Mucosa of descending colon (tissue), 3 donors: Measurements from ENCODE around the gene RNF187. TPM values are rescaled to one million over a fixed set of nuclear protein-coding genes. Genes with fewer than 3 reads are reported as not detected.

Experiments used
- ATAC-seq: fragments of 200-7000 bp; cut with Tn5 transposase; one replicate; pipeline ENCODE4 v1.9.1; 2020; ENCODE audit warnings: mild to moderate bottlenecking, moderate library complexity
- DNase-seq, 3 donors: peaks; one replicate each; pipeline ENCODE4 v3.0.0-alpha.2; 2020
- H3K36me3 ChIP-seq: fragments of 200-600 bp; one replicate; pipeline ENCODE4 v1.8.0; 2021; ENCODE audit warnings: low read depth, mild to moderate bottlenecking
- H3K4me1 ChIP-seq: fragments of 200-600 bp; one replicate; pipeline ENCODE4 v1.8.0; 2021; ENCODE audit warnings: low read depth, mild to moderate bottlenecking
- H3K4me3 ChIP-seq: fragments of 200-600 bp; one replicate; pipeline ENCODE4 v1.8.0; 2021; ENCODE audit warnings: mild to moderate bottlenecking
- H3K9me3 ChIP-seq: fragments of 200-600 bp; one replicate; pipeline ENCODE4 v1.8.0; 2021; ENCODE audit warnings: mild to moderate bottlenecking
- intact Hi-C, 2 donors: fragments of 100-400 bp; cut with DNase I in 1 of 2; cut with micrococcal nuclease in 1 of 2; formaldehyde crosslinking; loops; one replicate each; pipeline versions ENCODE4 v1.11.0 to v1.11.1; 2022; cut with DNase I, micrococcal nuclease
- total RNA-seq, 3 donors: library from RNA; stranded (reverse); fragmentation: NEBNext Ultra II Directional in 2 of 3; extraction: Animal tissue kit (Norgen Biotek cat#: 25700) in 2 of 3; gene quantifications; one replicate each; pipeline versions ENCODE4 v1.2.1 to v1.2.4, GENCODE V29; 2021 to 2023
- TF ChIP-seq, protein P1 (sequence below): fragments of 200-600 bp; IDR thresholded peaks from one replicate; pipeline ENCODE4 v1.8.0; 2022; ENCODE audit warnings: antibody characterized with exemption, mild to moderate bottlenecking
- donor health status: DM: no; HTN: no; CAD: no; lungs with moderate emphysema.
- donor health status: DM: no; HTN: no; CAD: no.
- donor health status: DM: no; HTN: yes; CAD: no.

Gene RNF187
- total RNA-seq, 3 donors from 2014 or later = 67.7 to 84.0 (median 68.4) TPM

DNA sequence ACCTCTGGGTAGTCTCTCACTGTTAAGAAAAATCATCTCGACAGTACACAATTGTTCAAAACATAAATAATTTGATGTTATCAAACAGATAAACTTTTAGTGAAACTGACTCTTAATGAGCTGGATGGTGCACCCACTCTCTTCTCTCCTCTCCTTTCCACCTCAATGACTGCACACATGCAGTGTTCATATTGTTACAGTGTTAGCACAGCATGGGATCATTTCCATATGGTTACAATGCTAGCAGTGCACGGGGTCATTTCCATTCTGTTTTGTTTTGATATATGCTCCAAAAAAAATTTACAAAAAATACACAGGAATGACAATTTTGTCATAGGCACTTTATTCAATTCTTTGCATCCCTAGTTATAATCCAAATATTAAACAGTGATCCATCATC, 26.4 kb upstream of the RNF187 start:
- no peak for DNase-seq
- Histone ChIP-seq H3K9me3 (no peaks in the 10 kb centered on the region), H3K36me3 (no peaks in the 10 kb centered on the region), H3K4me1 (peaks cover 23% of the 10 kb centered on the region), H3K4me3 (no peak overlapping the region)
- no peak for ATAC-seq
- TF ChIP-seq, protein P1, sequence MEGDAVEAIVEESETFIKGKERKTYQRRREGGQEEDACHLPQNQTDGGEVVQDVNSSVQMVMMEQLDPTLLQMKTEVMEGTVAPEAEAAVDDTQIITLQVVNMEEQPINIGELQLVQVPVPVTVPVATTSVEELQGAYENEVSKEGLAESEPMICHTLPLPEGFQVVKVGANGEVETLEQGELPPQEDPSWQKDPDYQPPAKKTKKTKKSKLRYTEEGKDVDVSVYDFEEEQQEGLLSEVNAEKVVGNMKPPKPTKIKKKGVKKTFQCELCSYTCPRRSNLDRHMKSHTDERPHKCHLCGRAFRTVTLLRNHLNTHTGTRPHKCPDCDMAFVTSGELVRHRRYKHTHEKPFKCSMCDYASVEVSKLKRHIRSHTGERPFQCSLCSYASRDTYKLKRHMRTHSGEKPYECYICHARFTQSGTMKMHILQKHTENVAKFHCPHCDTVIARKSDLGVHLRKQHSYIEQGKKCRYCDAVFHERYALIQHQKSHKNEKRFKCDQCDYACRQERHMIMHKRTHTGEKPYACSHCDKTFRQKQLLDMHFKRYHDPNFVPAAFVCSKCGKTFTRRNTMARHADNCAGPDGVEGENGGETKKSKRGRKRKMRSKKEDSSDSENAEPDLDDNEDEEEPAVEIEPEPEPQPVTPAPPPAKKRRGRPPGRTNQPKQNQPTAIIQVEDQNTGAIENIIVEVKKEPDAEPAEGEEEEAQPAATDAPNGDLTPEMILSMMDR = no peak
- intact Hi-C loops = no loop called here

DNA sequence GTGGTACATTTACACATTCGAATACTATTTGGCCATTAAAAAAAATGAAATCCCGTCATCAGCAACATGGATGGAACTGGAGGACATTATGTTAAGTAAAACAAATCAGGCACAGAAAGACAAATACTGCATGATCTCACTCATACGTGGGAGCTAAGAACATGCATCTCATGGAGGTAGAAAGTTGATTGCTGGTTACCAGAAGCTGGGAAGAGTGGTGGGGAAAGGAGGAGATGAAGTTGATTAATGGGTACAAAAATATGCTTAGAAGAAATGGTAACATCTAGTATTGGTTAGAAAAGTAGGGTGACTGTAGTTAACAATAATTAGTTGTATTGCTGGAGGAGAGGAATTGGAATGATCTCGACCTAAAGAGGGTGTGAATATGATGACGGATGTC, 24.6 kb upstream of the RNF187 start:
- H3K4me1 ChIP-seq = peaks cover 8% of the 10 kb centered on the region
- DNase-seq (no peak), ATAC-seq (no peak)
- H3K36me3 ChIP-seq = no peaks in the 10 kb centered on the region
- no peaks in the 10 kb centered on the region for H3K9me3 ChIP-seq
- no peak overlapping the region for H3K4me3 ChIP-seq
- intact Hi-C loops = no loop called here
- TF ChIP-seq, protein P1 = no peak

DNA sequence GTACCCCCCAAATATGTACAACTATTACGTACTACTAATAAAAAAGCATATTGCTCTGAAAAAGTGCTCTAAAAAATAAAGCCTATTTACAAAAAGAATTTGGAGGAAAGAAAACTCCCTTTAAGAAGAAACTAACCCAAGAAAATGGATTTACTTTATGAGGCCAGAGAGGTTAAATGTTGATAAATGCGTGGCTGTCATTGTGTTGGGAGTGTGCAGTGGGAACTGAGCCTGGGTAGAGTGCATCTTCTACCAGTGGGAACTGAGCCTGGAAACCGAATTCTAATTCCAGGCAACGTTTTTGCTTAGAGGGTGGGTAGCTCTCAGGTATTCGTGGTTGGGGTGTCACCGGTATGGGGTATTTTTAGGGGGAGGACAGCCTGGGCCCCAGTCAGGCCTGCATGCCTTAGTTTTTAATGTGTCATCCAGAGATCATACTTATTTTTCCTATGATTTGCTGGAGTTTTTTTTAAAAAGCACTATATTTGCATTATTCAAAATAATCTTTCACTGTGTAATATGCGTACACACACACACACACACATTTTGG, 24.1 kb upstream of the RNF187 start:
- peaks cover 8% of the 10 kb centered on the region for H3K4me1 ChIP-seq
- no peak overlapping the region for H3K4me3 ChIP-seq
- intact Hi-C loops = no loop called here
- ATAC-seq = no peak
- TF ChIP-seq, protein P1 = no peak
- H3K9me3 ChIP-seq = no peaks in the 10 kb centered on the region
- no peaks in the 10 kb centered on the region for H3K36me3 ChIP-seq
- DNase-seq = no peak

DNA sequence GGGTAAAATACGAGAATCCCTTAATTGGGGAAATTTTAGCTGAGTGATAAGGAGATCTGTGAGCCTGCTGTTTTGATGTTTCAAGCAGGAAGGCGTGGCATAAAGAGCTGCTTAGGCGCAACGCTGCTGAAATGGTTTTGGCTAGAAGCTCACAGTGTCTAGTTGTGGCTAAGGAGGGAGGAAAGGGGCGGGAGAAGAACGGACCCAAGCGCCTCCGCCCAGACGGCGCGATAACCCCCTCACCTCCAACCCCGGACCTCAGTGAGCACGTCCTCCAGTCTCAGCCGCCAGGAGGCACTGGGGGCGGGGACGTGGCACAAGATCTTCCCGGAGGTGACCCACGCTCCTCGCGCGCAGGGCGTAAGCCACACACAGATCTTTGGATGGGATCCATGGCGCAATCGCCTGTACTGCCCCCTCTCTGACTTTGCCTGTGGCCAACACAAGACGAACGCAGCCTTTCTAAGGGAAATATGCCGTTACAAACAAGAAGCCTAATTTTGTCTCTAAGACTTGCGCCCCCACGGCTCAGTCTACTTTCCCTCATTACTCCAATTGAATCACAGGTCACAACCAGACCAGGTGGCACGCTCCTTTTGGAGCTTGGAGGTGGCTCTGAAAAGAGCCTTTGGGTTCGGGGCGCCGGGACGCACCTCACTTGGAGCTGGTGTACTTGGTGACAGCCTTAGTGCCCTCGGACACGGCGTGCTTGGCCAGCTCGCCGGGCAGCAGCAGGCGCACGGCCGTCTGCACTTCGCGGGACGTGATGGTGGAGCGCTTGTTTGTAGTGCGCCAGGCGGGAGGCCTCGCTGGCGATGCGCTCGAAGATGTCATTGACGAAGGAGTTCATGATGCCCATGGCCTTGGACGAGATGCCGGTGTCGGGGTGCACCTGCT, 23.4 kb upstream of the RNF187 start:
- peak; percentile 56 for ATAC-seq
- H3K4me1 ChIP-seq = peaks cover 8% of the 10 kb centered on the region
- no peaks in the 10 kb centered on the region for H3K9me3 ChIP-seq
- H3K36me3 ChIP-seq = no peaks in the 10 kb centered on the region
- intact Hi-C loops = no loop called here
- TF ChIP-seq, protein P1 = no peak
- no peak overlapping the region for H3K4me3 ChIP-seq
- DNase-seq = peak; percentile 19 to 70 (median 45)

DNA sequence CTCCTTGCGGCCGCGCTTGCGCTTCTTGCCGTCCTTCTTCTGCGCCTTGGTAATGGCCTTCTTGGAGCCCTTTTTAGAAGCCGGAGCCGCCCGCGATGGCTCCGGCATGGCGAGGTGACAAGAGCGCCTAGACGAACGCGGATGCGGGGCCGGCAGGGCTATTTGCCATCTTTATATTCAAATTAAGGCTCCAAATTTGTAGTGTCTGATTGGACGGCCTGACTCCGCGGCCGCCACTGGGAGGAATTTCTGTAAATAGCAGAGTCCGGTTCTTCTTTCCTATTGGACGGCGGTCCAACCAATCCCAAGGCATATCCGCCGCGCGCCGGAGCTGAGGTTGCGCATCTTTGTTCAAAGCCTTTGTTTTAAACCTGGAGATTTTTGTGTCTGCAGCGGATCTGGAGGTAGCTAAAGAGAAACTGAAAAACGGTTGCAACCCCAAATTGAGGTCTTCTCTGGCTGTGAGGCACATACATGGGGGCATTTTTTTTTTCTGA, 22.6 kb upstream of the RNF187 start:
- intact Hi-C loops = no loop called here
- ATAC-seq (peak; percentile 88), DNase-seq (peak; percentile 67 to 86 (median 67))
- Histone ChIP-seq H3K4me3 (no peak overlapping the region), H3K9me3 (no peaks in the 10 kb centered on the region), H3K4me1 (peaks cover 5% of the 10 kb centered on the region), H3K36me3 (no peaks in the 10 kb centered on the region)
- TF ChIP-seq, protein P1 = no peak
